Naive B cell (primary cell): Measurements from ENCODE around the gene DOK6. TPM values are rescaled to one million over a fixed set of nuclear protein-coding genes. Genes with fewer than 3 reads are reported as not detected.
"Not testable (repeated sequence)": the region's sequence is repeated elsewhere in the genome, so short reads cannot be mapped to it uniquely, and the experiment has no call there.

Source experiments
- ATAC-seq, 2 donors: fragments of 150-1000 bp; cut with Tn5 transposase; 2 replicates each; pipeline ENCODE4 v1.10.0; 2021; ENCODE audit warnings: low read depth in 2 of 2, mild to moderate bottlenecking in 2 of 2, moderate library complexity in 2 of 2
- DNase-seq: peaks from one replicate; pipeline ENCODE4 v3.0.0; 2022
- H3K27ac Mint-ChIP-seq, 6 donors: one replicate each; pipeline ENCODE4 v1.8.0; 2020 to 2022; ENCODE audit warnings: mild to moderate bottlenecking in 6 of 6, mixed read lengths in 6 of 6, moderate library complexity in 5 of 6, inconsistent platforms in 2 of 6
- H3K27me3 Mint-ChIP-seq, 3 donors: one replicate each; pipeline ENCODE4 v1.8.0; 2021 to 2022; ENCODE audit warnings: mixed read lengths in 3 of 3, mild to moderate bottlenecking in 1 of 3
- H3K36me3 Mint-ChIP-seq, 2 donors: one replicate each; pipeline ENCODE4 v1.8.0; 2020 to 2022; ENCODE audit warnings: mixed read lengths in 2 of 2, inconsistent platforms in 1 of 2, mild to moderate bottlenecking in 1 of 2
- H3K4me1 Mint-ChIP-seq, 3 donors: one replicate each; pipeline ENCODE4 v1.8.0; 2020 to 2022; ENCODE audit warnings: mixed read lengths in 3 of 3, inconsistent platforms in 1 of 3, mild to moderate bottlenecking in 1 of 3, moderate library complexity in 1 of 3
- H3K4me3 Mint-ChIP-seq, 8 donors: one replicate each; pipeline ENCODE4 v1.8.0; 2020 to 2022; ENCODE audit warnings: mild to moderate bottlenecking in 8 of 8, mixed read lengths in 8 of 8, moderate library complexity in 8 of 8, inconsistent platforms in 2 of 8
- H3K9me3 Mint-ChIP-seq, 7 donors: one replicate each; pipeline ENCODE4 v1.8.0; 2020 to 2022; ENCODE audit warnings: mixed read lengths in 7 of 7, mild to moderate bottlenecking in 5 of 7, inconsistent platforms in 2 of 7, moderate library complexity in 1 of 7
- polyA plus RNA-seq, 6 donors: library from polyadenylated mRNA; unstranded; fragments of 300-500 nt; fragmentation: Illumina TruSeq; gene quantifications; one replicate each; pipeline ENCODE4 v1.2.3, GENCODE V29; 2021; ENCODE audit warnings: low read depth in 6 of 6

Gene DOK6
- polyA plus RNA-seq, 6 donors from 2014 or later, result not detected

DNA sequence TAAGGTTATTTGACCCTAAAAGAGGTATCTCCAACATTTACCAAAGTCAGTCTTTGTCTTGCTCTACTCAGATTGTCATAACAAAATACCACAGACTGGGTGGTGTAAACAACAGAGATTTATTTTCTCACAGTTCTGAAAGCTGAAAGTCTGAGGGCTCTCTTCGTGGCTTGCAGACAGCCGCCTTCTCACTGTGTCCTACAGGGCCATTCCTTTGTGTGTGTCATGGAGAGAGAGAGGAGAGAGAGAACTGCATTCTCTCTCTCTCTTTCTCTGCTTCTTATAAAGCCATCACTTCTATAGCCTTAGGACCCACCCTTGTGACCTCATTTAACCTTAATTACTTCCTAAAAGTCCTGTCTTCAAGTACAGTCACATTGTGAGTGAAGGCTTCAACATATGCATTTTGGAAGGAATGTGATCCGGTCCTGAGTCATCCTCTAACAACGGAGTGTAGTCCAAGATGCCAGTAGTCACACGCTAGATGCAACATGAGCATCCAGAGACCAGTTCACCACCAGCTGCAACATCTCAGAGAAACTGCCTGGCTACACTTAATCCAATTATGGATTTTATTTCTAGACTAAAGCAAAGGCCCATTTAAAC, 416.8 kb downstream of the DOK6 start:
- peaks cover 0 to 18% (median 3%) of the 10 kb centered on the region in 7 donors for H3K9me3 Mint-ChIP-seq
- H3K4me1 Mint-ChIP-seq, result no peaks in the 10 kb centered on the region
- no peak overlapping the region for H3K27ac Mint-ChIP-seq
- H3K4me3 Mint-ChIP-seq, result no peak overlapping the region
- ATAC-seq (no peak), DNase-seq (no peak)
- no peaks in the 10 kb centered on the region for H3K27me3 Mint-ChIP-seq
- H3K36me3 Mint-ChIP-seq, result no peaks in the 10 kb centered on the region

DNA sequence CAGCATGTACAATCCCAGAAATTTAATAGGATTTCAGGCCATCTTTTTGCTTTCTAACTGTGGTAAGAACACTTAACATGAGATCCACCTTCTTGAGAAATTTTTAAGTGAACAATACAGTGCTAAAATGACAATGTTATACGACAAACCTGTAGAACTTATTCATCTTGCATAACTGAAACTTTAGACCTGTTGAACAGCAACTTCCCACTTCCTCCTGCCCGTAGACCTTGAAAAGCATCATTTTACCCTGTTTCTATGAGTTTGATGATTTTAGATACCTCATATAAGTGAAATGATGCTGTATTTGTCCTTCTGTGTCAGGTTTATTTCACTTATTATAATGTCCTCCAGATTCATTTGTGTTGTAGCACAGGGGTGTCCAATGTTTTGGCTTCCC, 418.8 kb downstream of the DOK6 start:
- Mint-ChIP-seq H3K36me3 (no peaks in the 10 kb centered on the region), H3K9me3 (peaks cover 0 to 18% (median 3%) of the 10 kb centered on the region in 7 donors), H3K27ac (no peak overlapping the region), H3K4me1 (no peaks in the 10 kb centered on the region), H3K27me3 (no peaks in the 10 kb centered on the region), H3K4me3 (no peak overlapping the region)
- no peak for ATAC-seq
- no peak for DNase-seq

DNA sequence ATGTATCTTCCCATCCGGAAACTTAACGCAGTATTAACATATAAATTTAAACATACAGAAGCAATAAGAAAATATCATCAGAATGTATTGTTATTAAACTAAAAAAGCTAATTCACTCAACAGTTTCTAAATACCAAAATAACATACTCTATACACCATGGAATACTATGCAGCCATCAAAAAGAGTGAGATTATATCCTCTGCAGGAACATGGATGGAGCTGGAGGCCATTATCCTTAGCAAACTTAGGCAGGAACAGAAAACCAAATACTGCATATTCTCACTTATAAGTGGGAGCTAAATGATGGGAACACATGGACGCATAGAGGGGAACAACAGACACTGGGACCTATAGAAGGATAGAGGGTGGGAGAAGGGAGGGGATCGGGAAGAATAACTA, 419.9 kb downstream of the DOK6 start:
- Mint-ChIP-seq H3K4me1 (no peaks in the 10 kb centered on the region), H3K4me3 (no peak overlapping the region), H3K27me3 (no peaks in the 10 kb centered on the region), H3K27ac (no peak overlapping the region), H3K36me3 (no peaks in the 10 kb centered on the region), H3K9me3 (peaks cover 0 to 18% (median 3%) of the 10 kb centered on the region in 7 donors)
- no peak for ATAC-seq
- no peak for DNase-seq

DNA sequence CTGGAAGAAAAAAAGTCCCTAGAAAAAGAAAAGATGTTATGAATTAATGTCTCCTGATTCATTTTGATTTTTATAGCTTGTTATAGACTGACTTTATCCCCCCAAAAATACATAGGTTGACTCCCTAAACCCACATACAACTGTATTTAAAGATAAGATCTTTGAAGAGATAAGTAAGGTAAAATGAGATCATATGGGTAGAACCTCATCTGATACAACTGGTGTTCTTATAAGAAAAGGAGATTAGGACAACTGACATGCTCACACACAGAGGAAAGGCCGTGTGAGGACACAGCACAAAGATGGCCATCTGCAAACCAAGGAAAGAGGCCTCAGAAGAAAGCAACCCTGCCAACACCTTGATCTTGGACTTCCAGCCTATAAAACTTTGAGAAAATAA, 429.5 kb downstream of the DOK6 start:
- Mint-ChIP-seq H3K9me3 (peaks cover 0 to 4% (median 0%) of the 10 kb centered on the region in 7 donors), H3K36me3 (no peaks in the 10 kb centered on the region), H3K27ac (no peak overlapping the region), H3K4me1 (no peaks in the 10 kb centered on the region), H3K27me3 (peaks cover 0 to 3% (median 0%) of the 10 kb centered on the region in 3 donors), H3K4me3 (no peak overlapping the region)
- ATAC-seq (no peak), DNase-seq (no peak)

DNA sequence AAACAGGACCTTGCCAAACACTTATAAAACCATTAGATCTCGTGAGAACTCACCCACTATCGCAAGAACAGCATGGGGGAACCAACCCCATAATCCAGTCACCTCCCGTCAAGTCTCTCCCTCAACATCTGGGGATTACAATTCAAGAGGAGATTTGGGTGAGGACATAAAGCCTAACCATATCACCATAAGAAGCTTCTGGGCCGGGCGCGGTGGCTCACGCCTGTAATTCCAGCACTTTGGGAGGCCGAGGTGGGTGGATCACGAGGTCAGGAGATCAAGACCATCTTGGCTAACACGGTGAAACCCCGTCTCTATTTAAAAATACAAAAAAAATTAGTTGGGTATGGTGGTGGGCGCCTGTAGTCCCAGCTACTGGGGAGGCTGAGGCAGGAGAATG, 434.3 kb downstream of the DOK6 start:
- not testable (repeated sequence) for ATAC-seq, H3K4me1 Mint-ChIP-seq, H3K27me3 Mint-ChIP-seq, H3K27ac Mint-ChIP-seq, H3K4me3 Mint-ChIP-seq, DNase-seq, H3K36me3 Mint-ChIP-seq
- peaks cover 0 to 12% (median 2%) of the 10 kb centered on the region in 7 donors for H3K9me3 Mint-ChIP-seq

DNA sequence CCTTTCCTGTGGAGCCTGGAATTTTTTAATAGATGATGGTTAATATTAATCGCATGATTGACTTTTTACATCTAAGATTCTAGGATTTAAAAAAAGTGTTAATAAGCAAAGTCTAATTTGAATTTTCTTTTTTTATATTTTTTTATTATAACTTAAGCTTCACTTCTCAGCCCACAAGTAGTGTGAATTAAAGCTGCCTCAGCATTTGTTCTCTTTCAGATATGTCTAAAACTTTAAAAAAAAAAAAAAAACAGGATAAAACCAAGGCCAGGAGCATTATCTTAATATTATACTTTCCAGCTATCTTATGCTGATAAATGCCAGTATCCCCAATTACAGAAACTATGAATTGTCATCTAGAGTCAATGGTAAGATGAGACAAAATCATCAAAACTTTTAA, 437.3 kb downstream of the DOK6 start:
- Mint-ChIP-seq H3K4me1 (no peaks in the 10 kb centered on the region), H3K27ac (no peak overlapping the region), H3K27me3 (peaks cover 0 to 3% (median 0%) of the 10 kb centered on the region in 3 donors), H3K36me3 (no peaks in the 10 kb centered on the region), H3K9me3 (peaks cover 0 to 12% (median under 1%) of the 10 kb centered on the region in 7 donors), H3K4me3 (no peak overlapping the region)
- DNase-seq, result no peak
- ATAC-seq, result no peak

DNA sequence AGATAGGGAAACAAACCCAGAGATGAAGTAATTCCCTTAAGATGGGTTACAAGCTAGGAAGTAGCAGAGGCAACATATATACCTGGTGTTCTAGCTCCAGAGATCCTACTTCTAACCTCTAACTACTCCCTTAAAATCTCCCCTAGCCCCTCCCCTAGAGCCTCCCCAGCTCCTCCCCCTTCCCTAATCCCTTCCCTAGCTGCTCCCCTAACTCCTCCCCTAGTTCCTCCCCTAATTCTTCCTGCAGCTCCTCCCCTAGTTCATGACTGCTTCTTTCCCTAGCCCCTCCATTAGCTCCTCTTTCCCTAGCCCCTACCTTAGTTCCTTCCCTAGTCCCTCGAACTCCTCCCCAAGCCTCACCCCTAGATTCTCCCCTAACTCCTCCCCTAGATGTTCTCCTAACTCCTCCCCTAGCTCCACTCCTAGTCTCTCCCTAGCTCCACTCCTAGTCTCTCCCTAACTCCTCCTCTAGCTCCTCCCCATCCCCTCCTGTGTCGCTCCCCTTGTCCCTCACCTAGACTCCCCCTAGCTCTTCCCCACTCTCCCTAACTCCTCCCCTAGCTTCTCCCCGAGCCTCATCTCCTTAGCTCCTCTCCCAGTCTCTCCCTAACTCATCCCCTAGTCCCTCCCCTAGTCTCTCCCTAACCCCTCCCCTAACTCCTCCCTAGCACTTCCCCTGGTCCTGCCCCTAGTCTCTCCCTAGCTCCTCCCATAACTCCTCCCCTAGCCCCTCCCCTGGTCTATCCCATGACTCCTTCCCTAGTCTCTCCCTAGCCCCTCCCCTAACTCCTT, 438.1 kb downstream of the DOK6 start:
- peaks cover 0 to 12% (median 0%) of the 10 kb centered on the region in 7 donors for H3K9me3 Mint-ChIP-seq

DNA sequence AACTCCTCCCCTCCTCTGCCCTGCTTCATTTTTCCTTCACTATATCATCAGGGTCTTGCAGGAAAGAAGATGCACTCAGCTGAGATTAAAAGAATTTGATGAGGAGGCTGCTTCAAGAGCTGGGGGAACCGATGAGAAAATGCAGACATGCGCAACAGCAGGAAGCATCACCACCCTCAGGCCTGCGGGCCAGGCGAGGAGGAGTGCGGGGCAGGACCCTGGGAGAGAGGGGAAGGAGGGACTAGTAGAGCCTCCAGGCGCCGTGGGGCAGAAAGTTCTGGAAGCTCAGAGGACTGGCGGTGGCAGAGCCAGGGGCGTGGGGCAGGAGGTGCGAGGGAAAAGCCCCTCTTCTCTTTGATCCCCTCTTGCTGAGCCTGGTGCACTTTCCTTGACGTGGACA, 438.8 kb downstream of the DOK6 start:
- Mint-ChIP-seq H3K27ac (no peak overlapping the region), H3K4me1 (no peaks in the 10 kb centered on the region), H3K4me3 (no peak overlapping the region), H3K36me3 (no peaks in the 10 kb centered on the region), H3K9me3 (peaks cover 0 to 12% (median 0%) of the 10 kb centered on the region in 7 donors), H3K27me3 (peaks cover 0 to 3% (median 0%) of the 10 kb centered on the region in 3 donors)
- DNase-seq (no peak), ATAC-seq (no peak)

More for the DNA sequence above, 438.1 kb downstream of the DOK6 start:
- H3K27me3 Mint-ChIP-seq, result peaks cover 0 to 3% (median 0%) of the 10 kb centered on the region in 3 donors
- H3K27ac Mint-ChIP-seq, result peak overlapping the region in 2 of 6 donors; percentile 76 to 84
- no peak overlapping the region for H3K4me3 Mint-ChIP-seq
- H3K4me1 Mint-ChIP-seq, result no peaks in the 10 kb centered on the region
- DNase-seq, result no peak
- no peak for ATAC-seq
- H3K36me3 Mint-ChIP-seq, result no peaks in the 10 kb centered on the region

DNA sequence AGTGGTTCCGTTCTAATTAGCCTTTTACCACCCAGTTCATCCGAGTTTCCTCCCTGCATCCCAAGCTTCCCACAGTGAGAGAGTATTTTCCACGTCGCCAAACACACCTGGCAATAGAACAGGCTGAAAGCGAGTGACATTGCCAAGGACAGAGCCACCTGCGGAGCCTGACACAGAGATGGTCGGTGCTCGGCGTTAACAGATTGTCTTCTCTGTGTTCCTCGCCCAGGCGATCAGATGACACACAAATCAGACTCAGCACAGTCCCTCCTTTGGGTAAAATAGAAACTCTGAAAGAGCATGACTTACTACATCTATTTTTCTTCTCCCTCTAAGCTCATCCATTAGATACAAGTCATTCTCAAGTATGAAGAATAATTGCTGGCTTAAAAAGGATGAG, 439.3 kb downstream of the DOK6 start:
- ATAC-seq (no peak), DNase-seq (no peak)
- Mint-ChIP-seq H3K36me3 (no peaks in the 10 kb centered on the region), H3K4me1 (no peaks in the 10 kb centered on the region), H3K27ac (no peak overlapping the region), H3K9me3 (peaks cover 0 to 12% (median 0%) of the 10 kb centered on the region in 7 donors), H3K27me3 (no peaks in the 10 kb centered on the region), H3K4me3 (no peak overlapping the region)

DNA sequence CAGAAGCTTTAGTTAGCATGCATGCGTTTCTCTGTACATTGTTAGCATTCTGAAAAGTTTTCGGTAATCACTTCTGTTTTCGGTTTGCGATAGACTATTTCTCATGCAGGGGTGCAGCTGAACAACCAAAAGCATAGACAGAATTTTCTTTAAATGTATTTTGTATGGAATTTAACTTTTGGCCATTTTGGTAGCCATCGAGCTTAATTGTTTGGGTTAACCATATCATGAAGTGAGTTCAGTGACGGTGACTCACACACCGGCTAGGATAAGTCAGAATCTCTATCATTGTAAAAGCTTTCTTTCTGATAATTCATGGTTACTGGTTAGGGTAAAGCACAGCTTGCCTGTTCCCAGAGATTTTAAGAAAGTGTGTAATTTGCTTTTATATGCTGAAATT, 439.8 kb downstream of the DOK6 start:
- ATAC-seq (no peak), DNase-seq (no peak)
- H3K4me3 Mint-ChIP-seq, result no peak overlapping the region
- peaks cover 0 to 10% (median 0%) of the 10 kb centered on the region in 7 donors for H3K9me3 Mint-ChIP-seq
- no peak overlapping the region for H3K27ac Mint-ChIP-seq
- H3K36me3 Mint-ChIP-seq, result no peaks in the 10 kb centered on the region
- no peaks in the 10 kb centered on the region for H3K27me3 Mint-ChIP-seq
- H3K4me1 Mint-ChIP-seq, result no peaks in the 10 kb centered on the region

DNA sequence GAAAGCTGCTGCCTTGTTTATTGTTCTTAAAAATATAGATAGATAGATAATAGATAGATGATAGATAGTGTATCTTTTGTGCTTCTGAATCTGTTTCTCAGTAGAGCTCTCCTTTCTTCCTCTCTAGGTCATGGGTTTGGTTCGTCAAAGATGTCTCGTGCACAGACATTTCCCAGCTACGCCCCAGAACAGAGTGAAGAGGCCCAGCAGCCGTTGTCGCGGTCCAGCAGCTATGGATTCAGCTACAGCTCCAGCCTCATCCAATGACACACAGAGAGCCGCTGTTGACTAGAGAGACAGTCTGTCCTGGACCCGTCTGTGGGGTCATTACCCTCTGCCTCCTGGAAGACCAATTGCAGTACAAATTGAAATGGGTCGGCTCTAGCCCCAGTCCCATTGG, 440.4 kb downstream of the DOK6 start:
- Mint-ChIP-seq H3K27me3 (no peaks in the 10 kb centered on the region), H3K27ac (no peak overlapping the region), H3K4me3 (no peak overlapping the region), H3K9me3 (peaks cover 0 to 8% (median 0%) of the 10 kb centered on the region in 7 donors), H3K36me3 (no peaks in the 10 kb centered on the region), H3K4me1 (no peaks in the 10 kb centered on the region)
- DNase-seq (no peak), ATAC-seq (no peak)

DNA sequence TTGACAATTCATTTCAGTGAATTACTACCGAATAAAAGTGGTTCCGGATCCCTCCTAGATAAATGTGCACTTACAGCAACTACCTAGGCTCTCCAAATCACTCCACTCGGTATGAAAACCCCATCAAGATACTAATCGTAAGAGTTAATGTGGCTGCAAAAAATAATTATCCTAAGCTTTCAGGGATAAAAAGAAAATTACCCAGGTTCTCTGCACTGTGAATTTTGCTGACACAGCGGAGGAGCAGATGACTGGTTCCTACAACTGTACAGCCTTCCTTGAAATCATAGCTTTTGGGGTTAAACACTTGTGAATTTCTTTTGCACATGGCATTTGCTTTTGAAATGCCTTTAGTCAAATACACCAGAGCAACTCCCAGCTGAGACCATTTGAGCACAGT, 442.3 kb downstream of the DOK6 start:
- DNase-seq, result no peak
- Mint-ChIP-seq H3K36me3 (no peaks in the 10 kb centered on the region), H3K4me1 (no peaks in the 10 kb centered on the region), H3K9me3 (peaks cover 0 to 8% (median 0%) of the 10 kb centered on the region in 7 donors), H3K27ac (no peak overlapping the region), H3K4me3 (no peak overlapping the region), H3K27me3 (no peaks in the 10 kb centered on the region)
- ATAC-seq, result no peak

DNA sequence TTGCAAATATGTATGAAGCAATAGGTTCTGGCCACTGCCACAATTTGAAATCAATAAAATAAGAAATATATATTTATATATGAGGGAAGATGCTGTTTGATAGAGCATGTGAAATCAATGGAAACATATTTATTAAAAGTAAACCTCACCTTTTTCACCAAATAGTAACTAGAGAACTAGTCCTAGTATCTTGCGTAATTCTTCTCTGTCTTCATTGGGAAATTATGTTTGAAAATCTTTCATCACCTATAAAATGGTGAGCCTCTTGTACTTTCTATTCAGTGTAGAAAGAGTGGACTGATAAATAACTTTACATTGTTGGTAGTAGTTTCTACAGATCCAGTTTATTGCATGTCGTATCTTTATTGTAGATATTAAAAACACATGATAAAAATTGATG, 444.0 kb downstream of the DOK6 start:
- Mint-ChIP-seq H3K27ac (no peak overlapping the region), H3K9me3 (no peaks in the 10 kb centered on the region), H3K4me3 (no peak overlapping the region), H3K27me3 (no peaks in the 10 kb centered on the region), H3K4me1 (no peaks in the 10 kb centered on the region), H3K36me3 (no peaks in the 10 kb centered on the region)
- ATAC-seq, result no peak
- no peak for DNase-seq
